GM23338 (cell line): ENCODE measurements around the gene RRP7A. TPM values are rescaled to one million over a fixed set of nuclear protein-coding genes. Genes with fewer than 3 reads are reported as not detected.

Experiments
- ATAC-seq: fragments of 200-7000 bp; cut with Tn5 transposase; 3 replicates; pipeline ENCODE4 v1.9.1; 2020
- DNase-seq: peaks from one replicate; pipeline ENCODE4 v3.0.0-alpha.2; 2015; ENCODE audit warnings: low spot score
- H2AFZ ChIP-seq: fragments of 200-600 bp; sonication (generic); 2 replicates; pipeline ENCODE4 v1.8.0; 2016; ENCODE audit warnings: antibody characterized with exemption, mild to moderate bottlenecking, moderate library complexity
- H3F3A ChIP-seq: fragments of 200-600 bp; sonication (generic); replicated peaks from 2 replicates; pipeline ENCODE4 v1.8.0; 2017; ENCODE audit warnings: antibody characterized with exemption, mixed run types, low read depth
- H3K27ac ChIP-seq: fragments of 200-600 bp; sonication (generic); 2 replicates; pipeline ENCODE4 v1.6.1; 2016; ENCODE audit warnings: low read depth
- H3K27me3 ChIP-seq: fragments of 200-600 bp; sonication (generic); 2 replicates; pipeline ENCODE4 v1.8.0; 2016; ENCODE audit warnings: mild to moderate bottlenecking, mixed run types, moderate library complexity; ENCODE audit not compliant: insufficient read depth
- H3K36me3 ChIP-seq: fragments of 200-600 bp; sonication (generic); 2 replicates; pipeline ENCODE4 v1.8.0; 2016; ENCODE audit warnings: mild to moderate bottlenecking; ENCODE audit not compliant: insufficient read depth
- H3K4me1 ChIP-seq: fragments of 200-600 bp; sonication (generic); 2 replicates; pipeline ENCODE4 v1.8.0; 2016; ENCODE audit warnings: mild to moderate bottlenecking, moderate library complexity; ENCODE audit not compliant: insufficient read depth
- H3K4me2 ChIP-seq: fragments of 200-600 bp; sonication (generic); 2 replicates; pipeline ENCODE4 v1.7.1; 2017; ENCODE audit warnings: mixed run types
- H3K4me3 ChIP-seq: fragments of 200-600 bp; sonication (generic); 2 replicates; pipeline ENCODE4 v1.6.1; 2016; ENCODE audit warnings: mixed run types
- H3K79me2 ChIP-seq: fragments of 200-600 bp; sonication (generic); replicated peaks from 2 replicates; pipeline ENCODE4 v1.8.0; 2017; ENCODE audit warnings: mild to moderate bottlenecking; ENCODE audit not compliant: insufficient read depth
- H3K9me2 ChIP-seq: fragments of 200-600 bp; sonication (generic); 2 replicates; pipeline ENCODE4 v1.8.0; 2017; ENCODE audit not compliant: insufficient read depth
- H4K20me1 ChIP-seq: fragments of 200-600 bp; sonication (generic); replicated peaks from 2 replicates; pipeline ENCODE4 v1.8.0; 2017; ENCODE audit warnings: mild to moderate bottlenecking; ENCODE audit not compliant: insufficient read depth
- H3K27ac Mint-ChIP-seq: 2 replicates; pipeline ENCODE4 v1.8.0; 2020; ENCODE audit warnings: inconsistent platforms, mild to moderate bottlenecking, moderate library complexity, mixed read lengths
- H3K27me3 Mint-ChIP-seq: 3 replicates; pipeline ENCODE4 v1.8.0; 2022; ENCODE audit warnings: low read depth, mild to moderate bottlenecking, moderate library complexity, mixed read lengths, inconsistent platforms; ENCODE audit not compliant: insufficient read depth, poor library complexity
- H3K36me3 Mint-ChIP-seq: 3 replicates; pipeline ENCODE4 v1.8.0; 2021; ENCODE audit warnings: low read depth, mild to moderate bottlenecking, inconsistent platforms, moderate library complexity, mixed read lengths
- H3K4me1 Mint-ChIP-seq: 3 replicates; pipeline ENCODE4 v1.8.0; 2020; ENCODE audit warnings: mild to moderate bottlenecking, inconsistent platforms, mixed read lengths
- H3K4me3 Mint-ChIP-seq: 3 replicates; pipeline ENCODE4 v1.8.0; 2021; ENCODE audit warnings: moderate library complexity, mild to moderate bottlenecking, inconsistent platforms, mixed read lengths
- H3K9me3 Mint-ChIP-seq: 3 replicates; pipeline ENCODE4 v1.8.0; 2020; ENCODE audit warnings: moderate library complexity, mild to moderate bottlenecking, inconsistent platforms, mixed read lengths
- CREB1 ChIP-seq: fragments of 250-450 bp; sonication (Bioruptor Pico); IDR thresholded peaks from 2 replicates; pipeline ENCODE4 v1.5.0; 2020; ENCODE audit warnings: low read depth, mild to moderate bottlenecking, moderate library complexity
- CTCF ChIP-seq, 2 experiments: fragments of 200-600 bp in 1 of 2; sonication (generic) in 1 of 2; conservative IDR thresholded peaks; 2 replicates each; pipeline versions ENCODE4 v1.5.1 to v1.6.1; 2016 to 2017; ENCODE audit warnings: antibody characterized with exemption in 2 of 2, low read depth in 2 of 2, mild to moderate bottlenecking in 2 of 2, moderate library complexity in 1 of 2
- EZH2 ChIP-seq: fragments of 200-600 bp; sonication (generic); IDR thresholded peaks from one replicate; pipeline ENCODE4 v1.8.0; 2017; ENCODE audit warnings: antibody characterized with exemption, mild to moderate bottlenecking, low read depth; ENCODE audit not compliant: unreplicated experiment
- EZH2phosphoT487 ChIP-seq: fragments of 200-600 bp; sonication (generic); IDR thresholded peaks from one replicate; pipeline ENCODE4 v1.8.1; 2018; ENCODE audit warnings: antibody characterized with exemption; ENCODE audit not compliant: unreplicated experiment
- JUNB ChIP-seq: IDR thresholded peaks from one replicate; pipeline ENCODE4 v1.6.1; 2016; ENCODE audit warnings: antibody characterized with exemption; ENCODE audit not compliant: unreplicated experiment
- NANOG ChIP-seq: IDR thresholded peaks from 2 replicates; pipeline ENCODE4 v1.6.1; 2016; ENCODE audit warnings: antibody characterized with exemption, borderline replicate concordance
- POLR2AphosphoS5 ChIP-seq: IDR thresholded peaks from 2 replicates; pipeline ENCODE4 v1.6.1; 2016; ENCODE audit warnings: antibody characterized with exemption, low read depth
- REST ChIP-seq: IDR thresholded peaks from one replicate; pipeline ENCODE4 v1.6.1; 2018; ENCODE audit warnings: antibody characterized with exemption; ENCODE audit not compliant: unreplicated experiment
- STAT1 ChIP-seq: IDR thresholded peaks from one replicate; pipeline ENCODE4 v1.6.1; 2016; ENCODE audit warnings: antibody characterized with exemption; ENCODE audit not compliant: unreplicated experiment
- ZNF114 ChIP-seq: fragments of 250-450 bp; sonication (Bioruptor Pico); IDR thresholded peaks from 2 replicates; pipeline ENCODE4 v1.5.0; 2020; ENCODE audit warnings: mild to moderate bottlenecking, moderate library complexity
- ZNF331 ChIP-seq: fragments of 250-450 bp; sonication (Bioruptor Pico); IDR thresholded peaks from 2 replicates; pipeline ENCODE4 v1.5.0; 2020; ENCODE audit warnings: low read depth, mild to moderate bottlenecking, moderate library complexity
- polyA plus RNA-seq: library from polyadenylated mRNA; unstranded; fragments of >200 nt; fragmentation: Nextera tagmentation; extraction: Ambion mirVana; gene quantifications from 2 replicates; pipeline ENCODE4 v1.2.1, GENCODE V29; 2016
- total RNA-seq: library from RNA; depleted of rRNA; stranded (reverse); fragments of >200 nt; shearing (Covaris generic); gene quantifications from 2 replicates; pipeline ENCODE4 v1.2.3, GENCODE V29; 2014
- TF ChIP-seq, protein P1 (sequence below): fragments of 250-450 bp; sonication (Bioruptor Pico); IDR thresholded peaks from 2 replicates; pipeline ENCODE4 v1.5.0; 2020; ENCODE audit warnings: mild to moderate bottlenecking, moderate library complexity
- TF ChIP-seq, protein P2 (sequence below): IDR thresholded peaks from 2 replicates; pipeline ENCODE4 v1.6.1; 2016; ENCODE audit warnings: antibody characterized with exemption

RRP7A gene
- total and polyA plus RNA-seq, 2 experiments from 2014 or later, result 48.1 to 59.2 TPM

DNA sequence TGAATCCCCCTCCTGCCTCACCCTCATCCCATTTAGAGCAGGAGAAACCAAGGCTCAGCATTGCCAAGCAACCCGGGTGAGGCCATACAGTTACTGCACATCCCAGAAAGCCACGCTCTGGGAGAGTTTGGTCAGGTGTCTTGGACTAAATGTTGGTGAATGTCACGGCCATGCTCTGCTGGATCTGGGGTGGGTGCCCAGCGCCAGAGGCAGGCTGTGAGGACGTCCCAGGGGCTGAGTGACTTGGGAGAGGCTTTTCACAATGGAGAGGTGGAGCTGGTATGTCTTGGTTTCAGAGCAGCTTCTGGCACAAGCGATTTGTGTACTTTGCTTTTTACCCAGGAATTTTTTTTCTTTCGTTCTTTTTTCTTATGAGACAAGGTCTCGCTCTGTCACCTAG lies 40.8 kb upstream of the RRP7A start:
- Histone ChIP-seq H3K36me3 (no peaks in the 10 kb centered on the region), H2AFZ (no peak overlapping the region), H3K4me2 (no peak overlapping the region), H3F3A (peaks cover 5% of the 10 kb centered on the region; the same call in 1 of the 2 replicates), H3K9me2 (no peaks in the 10 kb centered on the region), H3K4me1 (peaks cover 4% of the 10 kb centered on the region; the same call in 1 of the 2 replicates), H3K4me3 (no peak overlapping the region), H3K27me3 (no peaks in the 10 kb centered on the region; the same call in 1 of the 2 replicates), H4K20me1 (no peaks in the 10 kb centered on the region; the same call in 1 of the 2 replicates), H3K79me2 (no peaks in the 10 kb centered on the region), H3K27ac (no peak overlapping the region)
- Mint-ChIP-seq H3K27me3 (peaks cover 26% of the 10 kb centered on the region), H3K9me3 (no peaks in the 10 kb centered on the region; the same call in 2 of the 3 replicates), H3K4me1 (peaks cover 12% of the 10 kb centered on the region), H3K27ac (no peak overlapping the region), H3K4me3 (no peak overlapping the region), H3K36me3 (no peaks in the 10 kb centered on the region)
- ATAC-seq, result no peak
- TF ChIP-seq ZNF114 (CRISPR knock-in tag), result no peak
- no peak for TF ChIP-seq CTCF (conservative IDR thresholded peaks at IDR 0.05; ENCODE audit: low read depth in 2 of 2)
- TF ChIP-seq ZNF331 (CRISPR knock-in tag), result no peak
- no peak for TF ChIP-seq POLR2AphosphoS5
- TF ChIP-seq, protein P1, sequence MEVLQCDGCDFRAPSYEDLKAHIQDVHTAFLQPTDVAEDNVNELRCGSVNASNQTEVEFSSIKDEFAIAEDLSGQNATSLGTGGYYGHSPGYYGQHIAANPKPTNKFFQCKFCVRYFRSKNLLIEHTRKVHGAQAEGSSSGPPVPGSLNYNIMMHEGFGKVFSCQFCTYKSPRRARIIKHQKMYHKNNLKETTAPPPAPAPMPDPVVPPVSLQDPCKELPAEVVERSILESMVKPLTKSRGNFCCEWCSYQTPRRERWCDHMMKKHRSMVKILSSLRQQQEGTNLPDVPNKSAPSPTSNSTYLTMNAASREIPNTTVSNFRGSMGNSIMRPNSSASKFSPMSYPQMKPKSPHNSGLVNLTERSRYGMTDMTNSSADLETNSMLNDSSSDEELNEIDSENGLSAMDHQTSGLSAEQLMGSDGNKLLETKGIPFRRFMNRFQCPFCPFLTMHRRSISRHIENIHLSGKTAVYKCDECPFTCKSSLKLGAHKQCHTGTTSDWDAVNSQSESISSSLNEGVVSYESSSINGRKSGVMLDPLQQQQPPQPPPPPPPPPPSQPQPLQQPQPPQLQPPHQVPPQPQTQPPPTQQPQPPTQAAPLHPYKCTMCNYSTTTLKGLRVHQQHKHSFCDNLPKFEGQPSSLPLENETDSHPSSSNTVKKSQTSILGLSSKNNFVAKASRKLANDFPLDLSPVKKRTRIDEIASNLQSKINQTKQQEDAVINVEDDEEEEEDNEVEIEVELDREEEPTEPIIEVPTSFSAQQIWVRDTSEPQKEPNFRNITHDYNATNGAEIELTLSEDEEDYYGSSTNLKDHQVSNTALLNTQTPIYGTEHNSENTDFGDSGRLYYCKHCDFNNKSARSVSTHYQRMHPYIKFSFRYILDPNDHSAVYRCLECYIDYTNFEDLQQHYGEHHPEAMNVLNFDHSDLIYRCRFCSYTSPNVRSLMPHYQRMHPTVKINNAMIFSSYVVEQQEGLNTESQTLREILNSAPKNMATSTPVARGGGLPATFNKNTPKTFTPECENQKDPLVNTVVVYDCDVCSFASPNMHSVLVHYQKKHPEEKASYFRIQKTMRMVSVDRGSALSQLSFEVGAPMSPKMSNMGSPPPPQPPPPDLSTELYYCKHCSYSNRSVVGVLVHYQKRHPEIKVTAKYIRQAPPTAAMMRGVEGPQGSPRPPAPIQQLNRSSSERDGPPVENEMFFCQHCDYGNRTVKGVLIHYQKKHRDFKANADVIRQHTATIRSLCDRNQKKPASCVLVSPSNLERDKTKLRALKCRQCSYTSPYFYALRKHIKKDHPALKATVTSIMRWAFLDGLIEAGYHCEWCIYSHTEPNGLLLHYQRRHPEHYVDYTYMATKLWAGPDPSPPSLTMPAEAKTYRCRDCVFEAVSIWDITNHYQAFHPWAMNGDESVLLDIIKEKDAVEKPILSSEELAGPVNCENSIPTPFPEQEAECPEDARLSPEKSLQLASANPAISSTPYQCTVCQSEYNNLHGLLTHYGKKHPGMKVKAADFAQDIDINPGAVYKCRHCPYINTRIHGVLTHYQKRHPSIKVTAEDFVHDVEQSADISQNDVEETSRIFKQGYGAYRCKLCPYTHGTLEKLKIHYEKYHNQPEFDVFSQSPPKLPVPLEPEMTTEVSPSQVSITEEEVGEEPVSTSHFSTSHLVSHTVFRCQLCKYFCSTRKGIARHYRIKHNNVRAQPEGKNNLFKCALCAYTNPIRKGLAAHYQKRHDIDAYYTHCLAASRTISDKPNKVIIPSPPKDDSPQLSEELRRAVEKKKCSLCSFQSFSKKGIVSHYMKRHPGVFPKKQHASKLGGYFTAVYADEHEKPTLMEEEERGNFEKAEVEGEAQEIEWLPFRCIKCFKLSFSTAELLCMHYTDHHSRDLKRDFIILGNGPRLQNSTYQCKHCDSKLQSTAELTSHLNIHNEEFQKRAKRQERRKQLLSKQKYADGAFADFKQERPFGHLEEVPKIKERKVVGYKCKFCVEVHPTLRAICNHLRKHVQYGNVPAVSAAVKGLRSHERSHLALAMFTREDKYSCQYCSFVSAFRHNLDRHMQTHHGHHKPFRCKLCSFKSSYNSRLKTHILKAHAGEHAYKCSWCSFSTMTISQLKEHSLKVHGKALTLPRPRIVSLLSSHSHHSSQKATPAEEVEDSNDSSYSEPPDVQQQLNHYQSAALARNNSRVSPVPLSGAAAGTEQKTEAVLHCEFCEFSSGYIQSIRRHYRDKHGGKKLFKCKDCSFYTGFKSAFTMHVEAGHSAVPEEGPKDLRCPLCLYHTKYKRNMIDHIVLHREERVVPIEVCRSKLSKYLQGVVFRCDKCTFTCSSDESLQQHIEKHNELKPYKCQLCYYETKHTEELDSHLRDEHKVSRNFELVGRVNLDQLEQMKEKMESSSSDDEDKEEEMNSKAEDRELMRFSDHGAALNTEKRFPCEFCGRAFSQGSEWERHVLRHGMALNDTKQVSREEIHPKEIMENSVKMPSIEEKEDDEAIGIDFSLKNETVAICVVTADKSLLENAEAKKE, result no peak
- TF ChIP-seq EZH2, result no peak
- no peak for TF ChIP-seq STAT1
- no peak for TF ChIP-seq REST
- no peak for TF ChIP-seq NANOG
- no peak for TF ChIP-seq CREB1
- TF ChIP-seq, protein P2, sequence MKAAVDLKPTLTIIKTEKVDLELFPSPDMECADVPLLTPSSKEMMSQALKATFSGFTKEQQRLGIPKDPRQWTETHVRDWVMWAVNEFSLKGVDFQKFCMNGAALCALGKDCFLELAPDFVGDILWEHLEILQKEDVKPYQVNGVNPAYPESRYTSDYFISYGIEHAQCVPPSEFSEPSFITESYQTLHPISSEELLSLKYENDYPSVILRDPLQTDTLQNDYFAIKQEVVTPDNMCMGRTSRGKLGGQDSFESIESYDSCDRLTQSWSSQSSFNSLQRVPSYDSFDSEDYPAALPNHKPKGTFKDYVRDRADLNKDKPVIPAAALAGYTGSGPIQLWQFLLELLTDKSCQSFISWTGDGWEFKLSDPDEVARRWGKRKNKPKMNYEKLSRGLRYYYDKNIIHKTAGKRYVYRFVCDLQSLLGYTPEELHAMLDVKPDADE, result no peak
- TF ChIP-seq EZH2phosphoT487, result no peak
- TF ChIP-seq JUNB, result no peak
- DNase-seq, result no peak
